Sciatic nerve (tissue), 2 donors: ENCODE data around the gene RYR2. TPM values are rescaled to one million over a fixed set of nuclear protein-coding genes. Genes with fewer than 3 reads are reported as not detected.

Experiments used
- ATAC-seq: fragments of 200-7000 bp; cut with Tn5 transposase; one replicate; pipeline ENCODE4 v1.9.1; 2020; ENCODE audit warnings: mild to moderate bottlenecking, moderate library complexity
- DNase-seq: peaks from one replicate; pipeline ENCODE4 v3.0.0-alpha.2; 2020; ENCODE audit warnings: low spot score
- intact Hi-C: fragments of 100-400 bp; cut with DNase I; formaldehyde crosslinking; loops from one replicate; pipeline ENCODE4 v1.14.2; 2022
- total RNA-seq: library from RNA; stranded (reverse); fragmentation: NEBNext Ultra II Directional; extraction: Animal tissue kit (Norgen Biotek cat#: 25700); gene quantifications from one replicate; pipeline ENCODE4 v1.2.1, GENCODE V29; 2021
- donor health status: DM: no; HTN: no; CAD: no.
- donor health status: DM: no; HTN: no; CAD: no.

Gene RYR2
- total RNA-seq, 1 donor from 2014 or later, result 0.49 TPM

DNA sequence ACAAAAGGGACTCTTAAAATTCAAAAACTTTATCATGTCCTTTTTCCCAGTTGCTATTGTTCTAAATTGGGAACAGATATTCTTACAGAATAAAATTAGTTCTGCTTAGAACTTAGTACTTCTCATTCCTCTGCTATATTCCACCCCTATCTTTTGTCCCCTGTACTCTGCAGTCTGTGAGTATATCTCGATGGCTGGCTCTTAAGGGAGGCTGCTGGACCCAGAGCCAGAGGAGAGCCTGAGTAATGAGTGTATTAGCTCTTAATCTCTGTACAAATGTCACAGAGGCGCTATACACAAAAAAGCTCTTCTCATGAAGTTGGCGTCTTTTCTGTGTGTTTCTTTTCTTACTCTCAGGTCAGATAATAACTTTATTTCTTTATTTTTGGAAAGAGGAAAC lies 425.3 kb downstream of the RYR2 start:
- intact Hi-C loops, result no loop called here
- ATAC-seq (no peak), DNase-seq (no peak)

DNA sequence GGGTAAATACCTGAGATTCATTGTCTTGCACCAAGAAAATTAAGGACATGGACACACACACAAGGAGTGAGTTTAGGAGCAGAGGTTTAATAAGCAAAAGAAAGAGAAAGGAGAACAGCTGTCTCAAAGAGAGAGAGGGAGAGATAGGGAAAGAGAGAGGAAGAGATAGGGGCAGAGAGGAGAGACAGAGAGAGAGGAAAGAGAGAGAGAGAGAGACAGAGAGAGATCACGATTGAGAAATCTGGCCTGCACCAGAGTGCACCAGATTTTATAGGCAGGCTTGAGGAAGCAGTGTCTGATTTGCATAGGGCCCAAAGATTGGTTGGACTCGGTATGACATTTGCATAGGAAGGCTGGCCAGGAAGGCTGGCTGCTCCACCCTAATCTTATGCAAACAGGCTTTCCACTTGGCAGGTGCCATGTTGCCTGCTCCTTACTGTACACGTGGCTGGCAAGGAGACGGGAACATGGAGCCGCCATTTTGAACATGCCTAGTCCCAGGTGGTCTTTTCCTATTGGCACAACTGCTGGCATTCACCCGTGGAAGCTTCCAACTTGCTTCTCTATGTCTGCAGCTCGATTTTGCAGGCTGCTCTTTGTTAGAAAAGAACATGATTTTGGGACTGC lies 428.8 kb downstream of the RYR2 start:
- intact Hi-C loops, result no loop called here
- ATAC-seq, result no peak
- no peak for DNase-seq

DNA sequence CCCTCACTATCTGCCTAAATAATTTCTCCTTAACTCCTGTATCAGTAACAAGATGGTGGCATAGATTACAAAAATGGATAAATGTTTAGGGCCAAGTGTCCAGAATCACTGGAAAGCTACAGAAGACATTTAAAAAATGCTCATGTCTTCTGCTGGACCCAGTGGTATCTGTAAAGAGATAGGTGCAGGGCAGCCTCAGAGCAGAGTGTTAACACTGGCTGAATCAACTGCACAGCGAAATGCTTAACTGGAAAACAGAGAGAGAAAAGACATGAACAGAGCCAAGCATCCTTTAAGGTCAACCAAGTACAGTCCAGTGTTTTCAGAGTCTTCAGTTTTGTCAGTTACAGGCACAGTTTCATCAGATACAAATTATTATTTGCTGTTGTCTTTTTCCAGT lies 429.4 kb downstream of the RYR2 start:
- intact Hi-C loops, result no loop called here
- no peak for DNase-seq

DNA sequence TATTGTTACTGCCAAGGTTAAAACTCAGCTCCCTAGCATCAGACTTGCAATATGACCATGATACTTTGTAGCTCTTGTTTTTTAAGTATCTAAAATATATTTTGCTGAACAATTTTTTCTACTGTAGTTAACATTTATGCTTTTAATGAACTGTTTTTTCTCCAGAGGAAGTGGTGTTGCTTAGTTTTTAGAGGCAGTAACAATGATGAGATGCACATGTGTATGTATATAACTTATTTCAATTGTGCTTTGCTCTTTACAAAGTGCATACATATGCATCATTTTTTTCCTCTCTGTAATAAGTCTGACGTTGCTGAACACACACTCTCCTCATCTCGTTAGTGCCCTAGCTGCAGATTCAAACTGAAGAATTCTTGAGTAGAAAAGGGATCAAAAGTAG lies 430.0 kb downstream of the RYR2 start:
- intact Hi-C loops, result no loop called here
- DNase-seq (no peak), ATAC-seq (no peak)

More for the DNA sequence above, 429.4 kb downstream of the RYR2 start:
- ATAC-seq, result no peak

DNA sequence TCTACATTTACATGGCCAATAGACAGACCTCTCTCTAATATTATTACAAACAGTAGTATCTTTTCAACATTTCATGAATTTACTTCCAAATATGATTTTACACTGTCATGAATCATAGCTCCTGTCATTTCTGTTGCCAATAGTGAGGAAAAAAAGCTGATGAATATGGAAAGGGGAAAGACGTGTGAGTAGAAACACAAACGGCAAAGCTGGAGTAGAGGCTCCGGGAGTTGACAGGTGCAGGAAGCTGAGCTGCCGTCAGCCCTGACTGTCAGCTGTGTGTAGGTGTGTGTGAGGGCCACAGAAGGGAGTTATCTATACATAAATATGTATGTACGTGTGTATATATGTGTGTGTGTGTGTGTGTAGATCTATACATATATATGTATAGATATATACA lies 431.9 kb downstream of the RYR2 start:
- intact Hi-C loops, result no loop called here
- ATAC-seq, result no peak

DNA sequence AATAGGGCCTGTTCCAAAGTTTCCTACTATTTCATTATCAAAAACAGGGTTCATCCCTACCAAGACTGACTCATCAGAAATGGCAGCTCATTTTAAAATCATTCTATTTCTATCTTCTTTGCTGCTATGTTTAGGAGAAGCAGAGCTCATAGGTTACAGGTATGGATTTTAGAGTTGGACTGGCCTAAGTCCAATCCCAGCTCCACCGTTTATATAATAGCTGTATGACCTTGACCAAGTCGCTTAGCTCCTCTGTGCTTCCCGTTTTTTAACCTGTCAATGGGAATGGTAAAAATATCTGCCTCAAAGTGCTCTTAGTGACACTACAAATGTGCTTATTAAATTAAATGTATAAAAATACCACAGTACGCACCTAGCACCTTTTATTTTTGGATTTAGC lies 436.1 kb downstream of the RYR2 start:
- intact Hi-C loops, result no loop called here
- no peak for ATAC-seq
- no peak for DNase-seq

More for the DNA sequence above, 431.9 kb downstream of the RYR2 start:
- DNase-seq, result no peak

DNA sequence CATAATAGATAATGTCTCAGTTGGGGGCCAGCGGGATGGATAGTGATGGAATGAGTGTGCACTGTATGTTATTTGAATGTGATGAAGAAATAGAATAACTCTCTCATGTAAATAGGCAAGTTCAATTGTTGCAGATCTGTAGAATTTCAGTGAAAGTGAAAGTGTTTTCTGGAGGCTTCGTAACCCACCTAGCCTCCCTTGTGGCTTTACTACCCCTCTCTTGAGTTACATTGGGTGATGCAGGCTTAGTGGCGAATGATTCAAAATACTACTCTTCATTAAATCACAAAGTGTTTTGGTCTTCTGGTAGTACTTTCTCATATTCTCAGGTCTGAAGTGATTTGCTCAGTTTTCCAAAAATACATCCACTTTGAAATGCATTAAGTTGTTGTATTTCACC lies 436.9 kb downstream of the RYR2 start:
- intact Hi-C loops, result no loop called here
- no peak for DNase-seq
- no peak for ATAC-seq

DNA sequence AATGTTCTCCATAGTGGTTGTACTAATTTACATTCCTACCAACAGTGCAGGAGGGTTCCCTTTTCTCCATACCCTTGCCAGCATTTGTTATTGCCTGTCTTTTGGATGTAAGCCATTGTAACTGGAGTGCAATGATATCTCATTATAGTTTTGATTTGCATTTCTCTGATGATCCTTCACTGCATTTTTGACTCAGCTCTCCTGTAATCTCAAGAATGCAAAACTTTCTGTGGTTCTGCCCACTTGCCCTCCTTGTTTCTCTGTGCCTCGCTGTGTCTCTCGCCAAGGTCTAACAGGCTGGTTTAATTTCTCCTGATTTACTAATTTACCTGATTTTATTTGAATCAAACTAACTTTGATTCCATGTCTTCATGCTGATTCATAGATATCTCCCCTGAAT lies 440.8 kb downstream of the RYR2 start:
- ATAC-seq (no peak), DNase-seq (no peak)
- intact Hi-C loops, result no loop called here

DNA sequence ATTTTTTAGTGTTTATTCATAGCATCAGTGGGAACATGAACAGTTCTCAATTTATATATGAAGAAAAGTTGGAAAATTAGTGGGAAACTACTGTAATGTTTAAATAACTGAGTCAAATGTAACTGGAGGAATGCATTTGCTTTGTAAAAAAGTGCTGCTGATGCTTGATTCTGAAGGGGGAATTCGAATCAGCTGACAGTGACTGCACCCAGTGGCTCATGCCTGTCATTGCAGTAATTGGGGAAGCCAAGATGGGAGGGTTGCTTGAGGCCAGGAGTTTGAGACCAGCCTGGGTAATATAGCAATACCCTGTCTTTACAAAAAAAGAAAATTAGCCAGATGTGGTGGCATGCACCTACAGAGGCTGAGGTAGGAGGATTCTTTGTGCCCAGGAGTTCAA lies 450.4 kb downstream of the RYR2 start:
- ATAC-seq (no peak), DNase-seq (no peak)
- intact Hi-C loops, result no loop called here

DNA sequence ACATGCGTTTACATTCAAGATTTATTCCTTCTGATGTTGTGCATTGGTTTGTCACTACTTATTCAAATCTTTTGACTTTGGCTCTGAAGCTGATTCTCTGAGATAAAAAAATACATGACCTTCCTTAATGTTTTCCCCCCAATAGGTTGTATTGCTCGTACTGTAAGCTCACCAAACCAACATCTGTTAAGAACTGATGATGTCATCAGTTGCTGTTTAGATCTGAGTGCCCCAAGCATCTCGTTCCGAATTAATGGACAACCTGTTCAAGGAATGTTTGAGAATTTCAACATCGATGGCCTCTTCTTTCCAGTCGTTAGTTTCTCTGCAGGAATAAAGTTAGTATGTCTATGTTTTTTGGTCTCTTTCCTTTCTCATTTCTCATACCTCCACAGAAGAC lies 458.6 kb downstream of the RYR2 start:
- DNase-seq, result no peak
- intact Hi-C loops, result no loop called here
- no peak for ATAC-seq

DNA sequence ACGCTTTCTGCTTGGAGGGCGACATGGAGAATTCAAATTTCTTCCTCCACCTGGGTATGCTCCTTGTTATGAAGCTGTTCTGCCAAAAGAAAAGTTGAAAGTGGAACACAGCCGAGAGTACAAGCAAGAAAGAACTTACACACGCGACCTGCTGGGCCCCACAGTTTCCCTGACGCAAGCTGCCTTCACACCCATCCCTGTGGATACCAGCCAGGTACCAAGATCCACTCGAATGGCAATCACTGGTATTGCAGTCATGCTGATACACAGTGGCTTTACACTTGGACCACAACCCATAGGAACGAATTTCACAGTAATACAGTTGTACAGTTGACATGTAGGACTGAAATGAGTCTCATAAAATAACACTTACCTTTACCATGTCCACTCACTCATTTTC lies 461.3 kb downstream of the RYR2 start:
- DNase-seq (no peak), ATAC-seq (no peak)
- intact Hi-C loops, result no loop called here

DNA sequence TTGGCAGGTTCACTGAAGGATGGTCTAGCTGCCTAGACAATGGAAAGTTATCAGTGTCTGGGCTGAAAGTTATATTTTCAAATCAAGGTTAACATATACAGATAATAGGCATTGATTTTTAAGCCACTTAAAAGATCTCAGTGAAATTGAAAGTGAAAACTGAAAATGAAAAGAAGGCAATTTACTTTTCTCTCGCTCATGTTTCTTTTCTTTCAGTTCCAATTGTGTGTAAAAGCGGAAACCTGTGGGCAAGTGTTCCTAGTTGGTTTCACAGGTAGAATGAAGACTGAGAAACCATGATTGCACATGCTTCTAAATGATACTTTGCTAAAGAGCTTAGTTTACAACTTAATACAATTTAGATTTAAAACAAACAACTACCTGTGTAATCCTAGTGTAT lies 465.0 kb downstream of the RYR2 start:
- ATAC-seq (no peak), DNase-seq (no peak)
- intact Hi-C loops, result no loop called here

DNA sequence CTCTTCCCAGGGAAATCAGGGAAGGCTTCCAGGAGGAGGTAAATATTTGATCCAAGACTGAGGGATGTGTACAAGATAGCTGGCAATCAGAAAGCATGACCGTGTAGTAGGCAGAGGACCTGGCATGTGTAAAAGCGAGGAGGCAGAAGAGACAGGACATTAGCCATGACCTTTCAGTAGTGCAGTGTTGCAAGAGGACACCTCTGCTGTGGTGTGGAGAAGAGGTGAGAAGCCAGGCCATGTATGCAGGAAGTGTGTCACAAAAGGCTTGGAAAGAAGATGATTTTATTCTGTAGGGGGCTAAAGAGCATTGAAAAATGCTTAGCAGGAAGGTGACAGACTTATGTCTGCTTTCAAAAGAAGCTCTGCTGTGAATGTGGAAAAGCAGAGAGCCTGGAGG lies 467.8 kb downstream of the RYR2 start:
- intact Hi-C loops, result no loop called here
- DNase-seq, result no peak
- ATAC-seq, result no peak

DNA sequence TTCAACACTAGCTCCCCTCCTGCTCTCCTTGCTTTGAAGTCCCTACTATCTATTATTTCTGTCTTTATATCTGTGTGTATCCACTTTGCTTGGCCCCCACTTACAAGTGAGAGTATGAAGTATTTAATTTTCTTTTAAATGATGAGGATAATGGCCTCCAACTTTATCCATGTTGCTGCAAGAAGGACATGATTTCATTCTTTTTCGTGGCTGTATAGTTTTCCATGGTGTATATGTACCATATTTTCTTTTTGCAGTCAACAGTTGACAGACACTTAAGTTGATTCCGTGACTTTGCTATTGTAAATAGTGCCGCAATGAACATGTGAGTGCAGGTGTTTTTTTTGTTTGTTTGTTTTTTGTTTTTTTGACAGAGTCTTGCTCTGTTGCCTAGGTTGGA lies 483.1 kb downstream of the RYR2 start:
- intact Hi-C loops, result no loop called here
- no peak for DNase-seq
- ATAC-seq, result no peak

DNA sequence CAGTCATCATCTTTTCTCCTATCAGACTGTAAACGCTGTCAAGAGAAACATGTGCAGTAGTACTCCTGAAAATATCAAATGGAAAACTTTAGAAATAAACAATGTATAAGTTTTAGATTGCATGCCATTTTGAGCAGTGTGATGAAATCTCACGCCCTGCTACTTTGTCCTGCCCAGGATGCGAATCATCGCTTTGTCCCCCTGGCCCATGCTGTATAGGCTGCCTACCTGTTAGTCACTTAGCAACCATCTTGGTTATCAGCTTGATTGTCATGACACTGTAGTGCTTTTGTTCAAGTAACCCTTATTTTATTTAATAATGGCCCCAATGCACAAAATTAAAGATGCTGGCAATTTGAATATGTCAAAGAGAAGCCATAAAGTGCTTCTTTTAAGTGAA lies 485.8 kb downstream of the RYR2 start:
- ATAC-seq (no peak), DNase-seq (no peak)
- intact Hi-C loops, result no loop called here

DNA sequence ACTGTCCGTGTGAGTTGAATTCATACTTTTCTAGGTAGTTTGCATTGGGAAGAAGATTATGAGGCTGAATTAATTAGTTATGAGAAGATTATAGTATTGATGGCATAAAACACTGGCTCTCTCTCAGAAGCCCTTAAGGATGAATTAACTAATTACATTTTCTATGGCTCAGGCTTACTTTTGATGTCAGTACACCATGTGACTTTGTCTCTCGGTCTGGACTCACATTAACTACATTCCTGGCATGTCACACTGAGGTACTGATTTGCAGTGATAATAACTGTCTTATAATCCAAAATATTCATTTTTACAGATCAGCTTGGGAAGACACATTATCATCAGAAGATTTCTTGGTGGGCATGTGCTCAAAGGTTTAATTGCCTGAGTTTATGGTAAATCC lies 486.6 kb downstream of the RYR2 start:
- ATAC-seq (no peak), DNase-seq (no peak)
- intact Hi-C loops, result no loop called here

DNA sequence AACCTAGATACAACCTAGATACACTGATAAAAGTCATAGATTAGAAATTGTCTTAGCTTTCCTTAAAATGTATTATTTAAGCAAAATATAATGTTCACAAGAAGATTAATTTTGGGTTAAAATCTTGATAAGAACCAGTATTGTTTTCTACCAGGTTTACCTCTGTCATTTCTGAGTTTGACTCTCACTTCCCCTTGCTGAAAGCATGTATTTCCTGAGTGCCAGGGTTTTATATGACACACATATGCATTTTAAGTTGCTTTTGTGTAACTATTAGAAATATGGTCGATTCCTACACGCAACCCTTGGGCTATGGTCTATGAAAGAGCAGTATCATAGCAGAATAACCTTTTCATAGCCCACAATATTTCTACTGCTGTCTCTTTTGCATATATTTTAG lies 497.1 kb downstream of the RYR2 start:
- DNase-seq (no peak), ATAC-seq (no peak)
- intact Hi-C loops, result no loop called here

DNA sequence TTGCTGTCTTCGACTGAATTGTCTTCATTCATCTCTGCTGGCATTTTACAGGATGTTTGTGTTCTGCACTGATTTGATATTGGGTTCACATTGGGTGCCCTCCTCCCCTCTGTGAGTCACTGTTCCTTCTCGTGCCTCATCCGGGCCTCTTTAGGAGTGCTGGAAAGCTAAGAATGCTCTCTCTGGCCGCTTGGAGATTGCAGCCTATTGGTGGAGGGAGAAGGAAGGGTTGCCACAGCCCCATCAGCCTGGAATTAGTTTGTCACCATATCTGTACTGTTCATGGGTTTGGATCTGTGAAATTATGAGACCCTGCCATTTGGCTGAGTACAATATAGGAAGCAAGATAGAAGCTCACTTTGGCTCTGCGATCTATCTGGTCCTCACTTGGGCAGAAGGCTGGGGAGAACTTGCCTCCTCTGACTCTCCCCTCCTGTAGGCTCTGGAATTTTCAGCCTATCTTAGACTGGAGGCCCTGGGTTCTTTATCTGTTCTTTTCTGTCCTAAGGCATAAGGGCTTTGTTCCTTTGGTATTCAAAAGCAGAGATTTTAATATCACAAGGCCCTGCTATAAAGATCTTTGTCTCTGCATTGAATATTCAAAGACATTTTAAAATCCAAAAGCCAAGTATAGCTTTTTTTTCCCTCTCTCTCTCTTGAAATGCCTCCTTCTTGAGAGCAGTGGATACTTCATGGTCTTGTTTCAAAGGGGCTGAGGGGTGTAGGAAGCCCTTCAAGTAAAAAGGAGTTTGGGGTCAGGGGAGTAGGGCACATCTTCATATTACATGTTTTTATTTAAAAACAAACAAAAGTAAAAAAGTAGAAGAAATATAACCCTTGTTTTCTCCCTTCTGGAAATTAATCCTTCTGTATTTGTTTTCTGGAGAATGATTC lies 500.8 kb downstream of the RYR2 start:
- intact Hi-C loops, result no loop called here
- DNase-seq (no peak), ATAC-seq (no peak)

DNA sequence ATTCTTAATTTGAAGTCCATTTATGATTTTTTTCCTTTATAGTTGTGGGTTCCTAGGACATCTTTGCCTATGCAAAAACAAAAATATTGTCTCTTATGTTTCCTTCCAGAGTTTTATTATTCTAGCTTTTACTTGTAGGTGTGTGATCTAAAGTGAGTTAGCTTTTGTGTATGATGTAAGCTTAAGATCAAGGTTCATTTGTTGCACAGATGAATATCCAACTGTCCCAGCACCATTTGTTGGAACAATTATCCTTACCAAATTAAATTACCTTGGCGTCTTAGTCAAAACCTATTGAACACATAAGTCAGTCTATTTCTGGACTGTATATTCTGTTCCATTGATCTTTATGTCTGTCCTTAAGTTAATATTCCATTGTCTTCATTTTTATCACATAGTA lies 511.1 kb downstream of the RYR2 start:
- DNase-seq, result no peak
- no peak for ATAC-seq
- intact Hi-C loops, result no loop called here

DNA sequence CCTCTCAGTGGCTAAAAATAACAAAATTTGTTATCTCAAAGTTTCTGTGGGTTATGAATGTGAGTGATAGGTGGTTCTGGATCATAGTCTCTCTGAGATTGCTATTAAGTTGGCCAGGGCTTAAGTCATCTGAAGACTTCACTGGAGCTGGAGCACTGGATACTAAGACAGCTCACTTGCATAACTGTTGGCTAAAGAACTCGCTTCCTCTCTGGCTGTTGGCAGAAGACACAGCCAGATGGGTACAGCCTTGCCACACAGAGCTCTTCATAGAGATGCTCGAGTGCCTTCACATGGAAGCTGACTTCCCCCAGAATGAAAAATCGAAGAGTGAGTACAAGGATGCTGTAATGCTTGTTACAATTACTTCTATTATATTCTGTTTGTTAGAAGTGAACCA lies 514.9 kb downstream of the RYR2 start:
- intact Hi-C loops, result no loop called here
- ATAC-seq, result no peak

More for the DNA sequence above, 514.9 kb downstream of the RYR2 start:
- no peak for DNase-seq
